GM19463 (cell line): ENCODE measurements around the gene OLFM1.

Source experiments
- ATAC-seq: cut with Tn5 transposase; IDR thresholded peaks from one replicate; pipeline ENCODE4 v1.9.1; 2021; ENCODE audit warnings: mild to moderate bottlenecking, moderate library complexity; ENCODE audit not compliant: unreplicated experiment

Gene OLFM1

DNA sequence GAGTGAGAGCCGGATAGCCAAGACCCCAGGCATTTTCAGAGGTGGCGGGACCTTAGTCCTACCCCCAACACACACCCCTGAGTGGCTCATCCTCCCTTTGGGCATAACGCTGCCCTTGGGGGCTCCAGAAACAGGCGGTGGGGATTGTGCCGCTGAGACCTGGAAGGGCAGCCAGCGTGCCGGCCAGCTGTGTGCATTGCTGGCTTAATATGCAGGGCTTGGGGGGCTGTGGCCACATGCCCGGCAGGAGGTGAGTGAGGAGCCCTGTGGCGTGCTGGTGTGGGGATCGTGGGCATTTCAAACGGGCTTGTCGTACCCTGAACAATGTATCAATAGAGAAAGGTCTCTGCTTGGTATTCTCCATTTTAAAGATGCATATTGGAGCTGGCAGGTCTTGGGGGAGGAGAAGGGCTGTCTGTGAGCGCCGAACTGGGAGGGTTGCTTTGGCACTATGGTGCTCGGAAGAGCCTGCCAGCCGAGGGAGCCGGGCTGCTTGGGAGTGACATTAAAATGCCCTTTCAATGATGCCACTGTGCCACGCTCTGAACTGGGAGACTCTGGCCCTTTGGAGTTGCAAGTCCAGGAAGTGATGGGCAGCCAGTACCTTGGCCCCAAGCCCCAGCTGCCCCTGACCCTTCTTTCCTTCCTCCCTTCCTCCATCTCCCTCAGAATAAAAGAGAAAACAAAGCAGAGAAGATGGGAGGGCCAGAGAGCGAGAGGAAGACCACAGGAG, 11.2 kb upstream of the OLFM1 start:
- no peak for ATAC-seq

DNA sequence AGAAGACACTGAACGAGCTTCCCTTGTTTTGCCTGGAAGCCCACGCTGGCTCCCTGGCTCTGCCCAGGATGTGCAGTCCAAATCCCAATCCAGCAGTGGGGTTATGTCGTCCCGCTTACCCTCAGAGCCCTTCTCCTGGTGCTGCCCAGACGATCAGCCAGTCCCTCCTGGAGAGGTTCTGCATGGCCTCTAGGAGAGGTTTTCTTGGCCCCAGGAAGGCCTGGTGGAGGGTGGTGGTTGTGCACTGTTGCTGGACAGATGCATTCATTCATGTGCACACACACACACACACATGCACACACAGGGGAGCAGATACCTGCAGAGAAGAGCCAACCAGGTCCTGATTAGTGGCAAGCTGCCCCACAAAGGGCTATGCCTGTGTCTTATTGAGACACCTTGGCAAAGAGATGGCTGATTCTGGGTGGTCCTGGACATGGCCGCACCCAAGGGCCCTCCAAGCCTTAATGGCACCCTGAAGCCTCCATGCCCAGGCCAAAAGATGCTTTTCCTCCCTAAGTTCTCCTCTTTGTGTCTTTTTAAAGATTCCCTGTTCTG, 10.5 kb upstream of the OLFM1 start:
- ATAC-seq = no peak

GRCh38 chr9:135077497-135078200, 9.8 kb upstream of the OLFM1 start:
- no peak for ATAC-seq

DNA sequence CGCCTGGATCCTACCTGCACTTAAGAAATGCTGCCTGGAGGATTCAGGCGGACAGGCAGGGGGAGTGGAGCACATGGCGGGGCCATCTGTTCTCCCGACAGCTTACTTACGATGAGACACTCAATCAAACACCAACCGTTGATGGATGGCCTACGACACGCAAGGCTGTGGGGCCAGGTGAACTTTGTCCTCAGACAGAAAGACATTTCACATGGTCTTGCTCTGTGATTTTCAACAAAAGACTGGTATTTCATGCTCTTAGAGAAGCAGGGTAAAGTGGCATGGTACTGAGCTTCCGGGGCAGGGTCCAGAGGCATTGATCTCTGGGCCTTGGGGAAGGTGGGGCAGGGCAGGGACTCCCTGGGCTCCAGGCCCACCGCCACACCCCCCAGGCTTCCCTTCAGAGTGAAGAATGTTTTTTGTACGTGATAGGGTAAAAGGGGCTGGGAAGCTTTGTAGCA, 9.1 kb upstream of the OLFM1 start:
- no peak for ATAC-seq

- no peak for ATAC-seq
Observed at GRCh38 chr9:135079018-135079417, 8.4 kb upstream of the OLFM1 start.

GRCh38 chr9:135079676-135080075, 7.8 kb upstream of the OLFM1 start:
- ATAC-seq = no peak

GRCh38 chr9:135080286-135081263, 6.9 kb upstream of the OLFM1 start:
- no peak for ATAC-seq

DNA sequence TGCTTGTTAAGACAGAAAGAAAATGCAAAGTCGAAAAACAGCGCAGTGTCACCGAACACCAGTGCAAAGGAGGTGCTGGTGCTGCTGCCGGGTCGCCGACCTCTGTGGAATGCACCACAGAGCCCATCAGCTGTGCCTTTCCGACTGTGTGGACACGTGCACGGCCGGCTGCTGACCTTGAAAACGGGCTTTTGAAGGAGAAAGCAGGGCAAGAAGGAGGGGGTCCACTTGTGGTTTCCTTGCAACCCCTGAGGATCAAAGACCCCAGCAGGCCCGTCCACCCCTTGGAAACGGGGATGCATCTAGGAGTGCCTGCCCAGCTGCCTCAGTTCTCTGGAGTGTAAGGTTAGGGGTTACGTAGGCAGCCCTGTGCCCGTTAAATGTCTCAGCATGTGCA, 6.2 kb upstream of the OLFM1 start:
- no peak for ATAC-seq

DNA sequence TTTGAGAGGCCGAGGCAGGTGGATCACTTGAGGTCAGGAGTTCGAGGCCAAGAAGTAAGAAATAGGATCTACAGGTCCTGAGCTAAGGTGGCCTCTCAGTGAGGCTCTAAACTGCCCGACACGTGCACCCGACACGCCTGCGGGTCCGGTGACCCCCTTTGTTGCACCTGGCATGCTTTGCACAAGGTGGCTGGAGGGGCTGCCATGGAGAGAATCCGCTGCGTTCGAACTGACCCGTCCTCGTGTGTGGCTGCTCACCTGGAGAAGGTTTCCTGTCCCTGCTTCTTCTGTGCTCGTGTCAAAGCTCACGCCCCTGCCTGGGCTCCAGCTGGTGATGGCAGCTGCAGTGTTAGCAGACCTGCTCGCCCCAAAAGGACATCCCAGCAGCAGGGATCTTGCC, 5.7 kb upstream of the OLFM1 start:
- ATAC-seq = no peak

DNA sequence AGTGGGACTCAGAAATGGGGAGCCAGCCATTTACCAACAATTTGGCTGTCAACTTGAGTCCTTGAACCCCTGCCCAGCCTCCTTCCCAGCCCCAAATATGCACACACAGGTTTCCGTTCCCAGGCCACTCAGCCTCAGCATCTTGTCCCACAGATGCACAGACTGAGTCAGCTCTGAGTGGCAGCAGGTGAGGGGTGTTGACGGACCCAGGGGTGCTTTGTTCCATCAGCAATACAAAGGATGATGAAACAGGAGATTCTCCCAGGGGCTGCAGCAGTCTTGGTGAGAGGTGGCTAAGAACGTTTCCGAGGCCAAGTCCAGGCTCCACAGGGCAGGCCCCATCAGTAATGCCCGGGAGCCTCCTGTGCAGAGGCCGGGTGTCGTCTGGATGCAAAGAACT, 4.9 kb upstream of the OLFM1 start:
- no peak for ATAC-seq

GRCh38 chr9:135083241-135083810, 4.1 kb upstream of the OLFM1 start:
- ATAC-seq = no peak

DNA sequence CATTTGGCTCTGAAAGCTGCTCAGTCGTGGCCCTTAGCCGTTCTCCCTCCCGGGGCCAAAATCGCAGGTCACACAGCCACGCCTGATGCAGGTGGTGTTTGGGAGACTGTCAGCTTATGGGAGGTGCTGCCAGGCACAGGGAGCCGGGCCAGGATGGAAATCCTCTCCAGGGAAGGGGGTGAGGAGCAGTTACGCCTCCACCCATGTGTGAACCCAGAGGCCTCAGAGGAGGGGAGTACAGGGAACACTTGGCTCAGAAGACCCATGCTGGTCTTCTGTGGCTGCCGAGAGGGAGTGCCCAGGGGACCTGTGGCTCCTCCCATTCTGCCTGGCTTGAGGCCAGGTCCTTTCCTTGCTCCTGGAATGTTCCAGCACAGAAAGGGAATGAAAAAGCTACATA, 3.6 kb upstream of the OLFM1 start:
- no peak for ATAC-seq

DNA sequence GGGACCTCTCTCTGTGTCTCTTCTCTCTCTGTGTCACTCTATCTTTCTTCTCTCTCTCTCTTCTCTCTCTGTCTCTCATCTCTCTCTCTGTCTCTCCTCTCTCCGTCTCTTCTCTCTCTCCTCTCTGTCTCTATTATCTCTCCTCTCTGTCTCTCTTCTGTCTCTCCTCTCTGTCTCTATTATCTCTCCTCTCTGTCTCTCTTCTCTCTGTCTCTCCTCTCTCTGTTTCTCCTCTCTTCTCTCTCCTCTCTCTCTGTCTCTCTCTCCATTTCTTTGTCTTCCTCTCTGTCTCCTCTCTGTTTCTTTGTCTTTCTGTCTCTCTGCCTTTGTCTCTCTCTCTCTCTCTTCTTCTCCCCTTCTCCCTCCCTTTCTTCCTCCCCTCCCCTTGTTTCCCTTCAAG, 3.2 kb upstream of the OLFM1 start:
- ATAC-seq = no peak

- no peak for ATAC-seq
Observed at GRCh38 chr9:135084881-135085760, 2.3 kb upstream of the OLFM1 start.

DNA sequence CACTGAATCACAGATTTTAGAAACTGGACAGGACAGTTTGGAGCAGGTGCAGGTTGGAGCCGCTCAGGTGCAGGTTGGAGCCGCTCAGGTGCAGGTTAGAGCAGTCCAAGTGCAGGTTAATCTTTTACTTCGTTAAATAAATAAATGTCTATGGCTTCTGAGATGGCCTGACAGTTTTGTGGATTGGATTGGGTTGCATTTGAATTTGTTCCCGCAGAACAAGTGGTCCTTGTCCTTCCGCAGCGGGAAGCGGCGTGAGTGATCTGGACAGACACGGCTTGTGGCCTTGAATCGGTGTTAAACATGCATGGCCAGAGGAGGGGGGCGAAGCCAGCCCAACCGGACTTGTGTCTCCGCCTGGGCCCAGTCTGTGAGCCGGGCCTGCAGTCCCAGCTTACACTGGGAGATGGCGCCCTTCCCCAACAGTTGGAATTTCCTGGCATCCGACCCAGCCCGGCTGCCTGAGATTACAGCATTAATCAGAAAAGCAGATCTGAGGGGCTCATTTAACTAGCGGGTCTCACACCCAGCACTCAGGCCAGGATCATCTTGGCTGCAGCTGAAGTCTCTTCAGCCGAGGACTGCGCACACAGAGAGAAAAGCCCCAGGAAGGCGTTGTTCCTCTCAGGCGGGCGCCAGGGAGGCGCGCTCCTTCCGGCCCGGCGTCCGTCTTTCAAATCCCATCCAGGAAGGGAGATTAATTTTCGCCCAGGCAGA, 1.5 kb upstream of the OLFM1 start:
- ATAC-seq = no peak

DNA sequence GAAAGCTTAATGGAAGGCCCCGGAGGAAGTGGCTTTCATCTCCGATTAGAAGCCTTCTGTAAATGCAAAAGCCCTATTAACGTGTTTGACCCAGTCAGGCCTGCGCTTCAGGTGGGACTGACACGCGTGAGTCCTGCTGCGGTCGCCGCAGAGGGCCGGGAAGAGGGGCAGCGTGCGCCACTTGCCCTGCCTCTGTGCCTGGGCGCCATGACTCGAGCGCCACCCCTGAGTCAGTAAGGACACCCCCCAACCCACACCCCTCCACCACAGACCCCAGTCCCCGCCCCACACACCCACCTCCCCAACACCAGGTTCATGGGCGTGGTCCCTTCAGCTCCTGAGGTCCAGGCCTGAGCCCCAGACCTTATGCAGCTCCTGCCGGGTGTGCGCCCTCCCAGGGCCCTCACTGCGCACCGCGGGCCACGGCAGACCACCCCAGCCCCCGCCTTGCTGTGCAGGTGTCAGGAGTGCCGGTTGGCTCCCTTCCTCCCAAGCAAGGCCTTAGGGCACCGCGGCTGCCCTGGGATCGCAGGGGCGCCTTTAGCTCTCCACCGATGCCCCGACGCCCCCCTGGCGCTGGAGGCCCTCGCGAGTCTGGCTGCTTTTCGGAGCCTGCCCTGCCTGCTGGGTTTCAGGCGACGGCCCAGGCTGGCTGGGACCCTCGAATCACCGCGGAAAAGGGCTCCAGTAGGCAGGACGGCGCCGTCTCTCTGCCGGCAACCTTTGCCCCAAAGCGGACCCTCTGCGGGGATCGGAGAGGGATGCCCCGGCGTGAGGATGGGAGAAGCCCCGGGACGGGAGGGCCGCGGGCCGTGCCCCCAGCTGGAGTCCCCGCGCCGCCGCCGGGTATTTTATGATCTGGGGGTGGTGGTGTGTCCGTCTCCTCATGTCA, 625 bp upstream of the OLFM1 start:
- ATAC-seq = no peak

GRCh38 chr9:135087899-135088347, 455 bp downstream of the OLFM1 start:
- ATAC-seq = no peak

DNA sequence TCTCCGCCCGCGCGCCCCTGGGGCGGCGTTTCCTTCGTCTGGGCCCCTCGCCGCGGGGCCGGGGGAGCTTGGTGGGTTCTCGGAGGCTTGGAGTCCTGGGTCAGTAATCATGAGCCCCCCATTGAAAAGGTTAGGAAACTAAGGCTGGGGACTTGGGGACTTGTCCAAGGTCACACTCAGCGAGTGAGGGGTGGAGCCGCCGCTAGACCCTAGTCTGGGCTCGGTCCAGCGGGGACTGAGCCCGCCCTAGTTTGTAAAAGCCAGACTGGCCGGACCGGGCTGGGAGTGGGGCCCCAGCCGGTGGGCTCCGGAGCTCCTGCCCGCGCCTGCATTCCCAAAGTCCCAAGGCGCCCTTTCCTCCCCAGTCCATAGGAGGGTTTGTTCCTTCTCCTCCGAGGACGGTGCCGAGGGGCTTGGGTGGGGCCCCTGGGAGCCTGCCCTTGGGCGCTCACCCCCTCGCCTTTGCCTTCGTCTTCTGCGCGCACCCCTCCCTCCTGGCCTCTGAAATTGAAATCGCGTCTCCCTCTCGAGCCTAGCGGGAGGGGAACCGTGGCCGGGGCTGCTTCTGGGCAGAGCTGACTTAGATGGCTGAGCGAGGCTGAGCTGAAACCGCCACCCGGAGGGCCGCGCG, 995 bp downstream of the OLFM1 start:
- ATAC-seq = no peak
